ENCODE measurements around the gene SLITRK4. TPM values are rescaled to one million over a fixed set of nuclear protein-coding genes. Genes with fewer than 3 reads are reported as not detected.
A peak's percentile ranks its signal among the peaks of the same experiment; 100 is the strongest.

Gene SLITRK4
- total RNA-seq, 4 donors from 2014 or later, result 0.35 to 2.7 (median 1.4) TPM

- no peak overlapping the region for H3K27ac ChIP-seq
- peaks cover 52% of the 10 kb centered on the region for H3K27me3 ChIP-seq
- H3K9me3 ChIP-seq, result no peaks in the 10 kb centered on the region
- no peaks in the 10 kb centered on the region for H3K36me3 ChIP-seq
- H3K4me3 ChIP-seq, result peak overlapping the region; percentile 15 to 48
- H3K4me1 ChIP-seq, result peaks cover 0 to 28% (median 0%) of the 10 kb centered on the region in 3 donors
- 0% methylated on average over 3 of the region's 67 CpGs; no CpG with 5 or more reads in 1 of the 2 donors for WGBS, 2 donors (ENCODE audit: low coverage in 1 of 2)
- peak; percentile 4 for ATAC-seq
- no peak for TF ChIP-seq POLR2A (IDR thresholded peaks at IDR 0.05)
- no peak for TF ChIP-seq EP300 (IDR thresholded peaks at IDR 0.05)
- TF ChIP-seq CTCF (IDR thresholded peaks at IDR 0.05), result no peak
- TF ChIP-seq POLR2AphosphoS5 (IDR thresholded peaks at IDR 0.05), result no peak
Observed at GRCh38 chrX:143634663-143635455, 1.0 kb downstream of the SLITRK4 start.

- Histone ChIP-seq H3K27me3 (peaks cover 53% of the 10 kb centered on the region), H3K4me3 (peak overlapping the region; percentile 15 to 48), H3K4me1 (peaks cover 0 to 28% (median 0%) of the 10 kb centered on the region in 3 donors), H3K27ac (no peak overlapping the region), H3K36me3 (no peaks in the 10 kb centered on the region), H3K9me3 (no peaks in the 10 kb centered on the region)
- peak; percentile 22 for ATAC-seq
- TF ChIP-seq CTCF (IDR thresholded peaks at IDR 0.05) (no peak), EP300 (IDR thresholded peaks at IDR 0.05) (no peak), POLR2AphosphoS5 (IDR thresholded peaks at IDR 0.05) (no peak), POLR2A (IDR thresholded peaks at IDR 0.05) (no peak)
- WGBS, 2 donors (ENCODE audit: low coverage in 1 of 2), result no CpG with 5 or more reads among the region's 26 CpGs
Observed at GRCh38 chrX:143634309-143634662, 1.6 kb downstream of the SLITRK4 start.

- Histone ChIP-seq H3K36me3 (no peaks in the 10 kb centered on the region), H3K4me3 (peak overlapping the region in 1 of 2 donors; percentile 48), H3K27me3 (peaks cover 53% of the 10 kb centered on the region), H3K4me1 (peaks cover 0 to 28% (median 0%) of the 10 kb centered on the region in 3 donors), H3K9me3 (no peaks in the 10 kb centered on the region), H3K27ac (no peak overlapping the region)
- 70% methylated on average over 2 of the region's 64 CpGs; no CpG with 5 or more reads in 1 of the 2 donors for WGBS, 2 donors (ENCODE audit: low coverage in 1 of 2)
- ATAC-seq, result peak; percentile 13
- TF ChIP-seq CTCF (IDR thresholded peaks at IDR 0.05) (no peak), POLR2A (IDR thresholded peaks at IDR 0.05) (no peak), EP300 (IDR thresholded peaks at IDR 0.05) (no peak), POLR2AphosphoS5 (IDR thresholded peaks at IDR 0.05) (no peak)
Observed at GRCh38 chrX:143633461-143634308, 2.2 kb downstream of the SLITRK4 start.

- H3K27me3 ChIP-seq, result peaks cover 53% of the 10 kb centered on the region
- WGBS, 2 donors (ENCODE audit: low coverage in 1 of 2), result 19 to 53% methylated on average over 3 to 6 of the region's 7 CpGs
- H3K4me3 ChIP-seq, result peak overlapping the region in 1 of 2 donors; percentile 48
- no peaks in the 10 kb centered on the region for H3K9me3 ChIP-seq
- H3K27ac ChIP-seq, result no peak overlapping the region
- no peaks in the 10 kb centered on the region for H3K36me3 ChIP-seq
- peaks cover 0 to 28% (median 0%) of the 10 kb centered on the region in 3 donors for H3K4me1 ChIP-seq
- TF ChIP-seq EP300 (IDR thresholded peaks at IDR 0.05) (no peak), POLR2A (IDR thresholded peaks at IDR 0.05) (no peak), POLR2AphosphoS5 (IDR thresholded peaks at IDR 0.05) (no peak), CTCF (IDR thresholded peaks at IDR 0.05) (no peak)
- ATAC-seq, result no peak
Observed at GRCh38 chrX:143632625-143633410, 3.1 kb downstream of the SLITRK4 start.
